ENCODE measurements around the gene CREB3.

Gene CREB3

DNA sequence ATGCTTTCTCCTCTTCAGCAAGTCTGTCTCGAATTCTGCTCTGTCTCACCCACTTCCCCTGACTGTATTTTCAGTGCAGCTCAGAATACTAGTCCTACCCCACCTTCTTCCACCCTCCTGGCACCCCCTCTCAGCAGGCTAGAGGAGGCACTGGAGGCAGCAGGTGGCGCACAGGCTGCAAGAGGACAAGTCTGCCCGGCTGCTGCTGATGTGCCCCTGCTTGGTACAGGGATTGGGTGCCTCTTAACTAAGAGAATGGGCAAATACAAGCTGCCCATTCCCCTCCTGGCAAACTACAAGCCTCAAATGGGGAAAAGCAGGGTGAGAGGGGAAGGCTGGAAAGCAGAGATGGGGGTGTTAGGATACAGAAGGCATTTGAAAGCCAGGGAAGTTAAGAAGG, 5.5 kb upstream of the CREB3 start:
- DNase-seq (ENCODE audit: low spot score) = peak; percentile 58

DNA sequence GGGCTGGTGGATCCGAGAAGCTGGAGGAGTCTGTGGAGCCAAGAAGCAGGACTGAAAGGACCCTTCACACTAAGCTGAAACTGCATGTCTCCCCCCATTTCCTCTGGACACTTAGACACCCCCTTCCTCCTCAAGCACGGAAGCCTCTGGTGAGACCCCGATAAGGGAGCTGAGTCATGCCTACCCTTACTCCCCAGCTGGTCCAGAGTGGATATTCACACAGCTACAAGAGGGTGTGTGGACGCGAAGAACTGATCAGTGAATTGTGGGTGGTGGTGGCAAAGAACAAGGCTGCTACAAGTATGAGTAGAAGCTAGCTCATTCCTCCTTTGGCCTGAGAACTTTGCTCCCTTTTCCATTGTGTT, 4.8 kb upstream of the CREB3 start:
- no peak for DNase-seq (ENCODE audit: low spot score)

DNA sequence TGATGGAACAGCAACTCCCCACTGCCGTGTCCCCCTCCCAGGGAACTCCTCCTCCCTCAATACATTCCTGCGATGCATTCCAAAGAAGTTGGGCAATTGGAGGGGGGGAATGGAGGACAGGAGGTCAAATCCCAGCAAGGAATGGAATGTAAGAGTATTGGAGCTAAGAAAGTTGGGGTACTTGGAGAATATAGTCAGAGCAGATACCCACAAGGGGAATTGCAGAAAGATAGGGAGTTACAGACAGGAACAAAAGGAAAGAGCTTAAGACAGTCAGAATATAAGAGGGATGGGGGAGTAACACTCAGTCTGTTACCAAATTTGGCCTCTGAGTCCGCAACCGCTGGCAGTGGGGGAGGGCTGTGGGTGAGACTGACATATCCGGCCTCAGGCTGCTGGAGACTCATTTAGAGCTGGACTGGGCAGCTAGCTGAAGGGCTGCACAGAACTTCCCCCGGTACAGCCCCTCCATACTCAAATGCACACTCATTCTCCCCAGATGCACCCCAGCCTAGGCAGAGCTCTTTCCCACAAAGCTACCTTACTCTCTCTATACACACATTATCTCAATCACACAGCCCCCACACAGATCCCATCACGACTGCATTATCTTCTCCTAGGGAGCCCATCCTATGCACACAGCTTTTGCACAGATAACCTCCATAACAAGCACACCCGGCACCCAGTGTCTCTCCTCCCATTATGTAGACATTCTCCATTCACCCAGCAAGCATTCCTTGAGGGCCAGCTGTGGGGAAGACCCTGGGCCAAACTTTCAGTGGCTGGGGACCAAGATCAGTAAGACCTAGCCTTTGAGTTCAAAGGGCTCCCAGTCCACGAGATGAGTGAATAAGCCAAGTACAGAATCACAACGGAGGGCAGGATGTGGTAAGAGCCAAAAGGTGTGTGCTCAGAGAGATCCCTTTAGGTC, 4.2 kb upstream of the CREB3 start:
- DNase-seq (ENCODE audit: low spot score) = no peak

DNA sequence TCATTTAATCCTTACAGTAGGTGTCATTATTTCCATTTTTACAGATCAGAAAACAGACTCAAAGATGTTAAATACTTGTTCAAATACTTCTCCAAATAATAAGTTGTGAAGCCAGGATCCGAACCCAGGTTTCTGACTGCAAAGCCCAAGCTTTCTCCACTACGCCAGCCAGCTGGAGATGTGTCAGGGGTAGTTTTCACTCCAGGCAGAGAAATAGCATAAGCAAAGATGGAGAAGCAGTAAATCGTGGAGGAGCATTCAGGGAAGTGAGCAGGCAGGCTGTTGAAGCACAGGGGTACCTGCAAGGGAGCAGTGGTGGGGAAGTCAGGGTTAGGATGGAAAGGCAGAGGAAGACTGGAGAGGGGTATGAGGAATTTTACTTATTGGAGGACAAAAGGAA, 3.4 kb upstream of the CREB3 start:
- DNase-seq (ENCODE audit: low spot score) = no peak

DNA sequence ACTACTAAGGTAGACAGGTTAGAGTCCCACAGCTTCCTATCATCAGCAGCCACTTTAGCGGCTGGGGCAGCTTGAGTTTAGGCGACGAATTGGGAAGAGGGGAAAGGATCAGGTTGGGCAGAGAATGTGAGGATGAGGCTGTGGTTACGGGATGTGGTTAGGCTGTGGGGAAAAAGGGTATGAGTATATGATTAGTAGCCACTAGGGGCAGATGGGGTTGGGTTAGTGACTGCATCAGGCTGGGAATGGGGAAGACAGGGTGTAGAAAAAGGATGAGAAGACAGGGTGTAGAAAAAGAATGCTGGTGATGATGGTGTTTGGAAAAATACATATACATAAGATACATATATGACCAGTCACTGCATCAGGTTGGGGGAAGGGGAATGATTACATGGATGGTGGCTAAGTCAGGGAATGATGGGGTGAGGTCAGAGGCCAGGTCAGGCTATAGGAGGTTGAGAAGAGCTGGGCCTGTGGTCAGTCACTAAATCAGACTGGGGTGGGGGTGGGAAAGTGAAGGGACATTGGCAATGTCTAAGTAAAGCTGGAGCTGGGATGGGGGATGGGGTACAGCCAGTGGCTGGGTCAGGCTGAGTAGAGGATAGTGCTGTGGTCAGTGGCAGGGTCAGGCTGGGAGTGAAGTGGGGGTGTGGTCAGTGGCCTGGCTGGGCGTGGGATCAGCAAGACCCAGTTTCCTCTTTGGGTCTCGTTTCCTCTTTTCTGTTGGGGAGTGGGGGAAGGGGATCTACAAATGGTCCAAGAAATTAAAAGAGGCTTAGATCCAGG, 2.6 kb upstream of the CREB3 start:
- DNase-seq (ENCODE audit: low spot score) = peak; percentile 68

DNA sequence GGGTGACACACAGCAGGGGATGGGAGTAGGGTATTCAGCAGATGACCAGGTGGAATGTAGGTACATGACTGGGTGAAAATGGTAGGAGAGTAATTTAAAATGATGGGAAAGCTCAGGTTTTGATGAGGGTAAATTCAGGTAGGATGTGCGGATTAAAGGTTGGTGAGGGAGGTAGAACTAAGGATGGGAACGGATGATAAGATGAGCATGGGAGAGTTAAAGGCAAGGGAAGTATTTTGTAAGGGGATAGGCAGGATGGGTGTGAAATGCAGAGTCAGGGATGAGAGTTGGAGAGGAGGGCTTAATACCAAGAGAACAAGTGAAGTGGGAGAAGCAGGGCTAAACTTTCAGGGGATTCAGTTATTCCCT, 2.0 kb upstream of the CREB3 start:
- no peak for DNase-seq (ENCODE audit: low spot score)

DNA sequence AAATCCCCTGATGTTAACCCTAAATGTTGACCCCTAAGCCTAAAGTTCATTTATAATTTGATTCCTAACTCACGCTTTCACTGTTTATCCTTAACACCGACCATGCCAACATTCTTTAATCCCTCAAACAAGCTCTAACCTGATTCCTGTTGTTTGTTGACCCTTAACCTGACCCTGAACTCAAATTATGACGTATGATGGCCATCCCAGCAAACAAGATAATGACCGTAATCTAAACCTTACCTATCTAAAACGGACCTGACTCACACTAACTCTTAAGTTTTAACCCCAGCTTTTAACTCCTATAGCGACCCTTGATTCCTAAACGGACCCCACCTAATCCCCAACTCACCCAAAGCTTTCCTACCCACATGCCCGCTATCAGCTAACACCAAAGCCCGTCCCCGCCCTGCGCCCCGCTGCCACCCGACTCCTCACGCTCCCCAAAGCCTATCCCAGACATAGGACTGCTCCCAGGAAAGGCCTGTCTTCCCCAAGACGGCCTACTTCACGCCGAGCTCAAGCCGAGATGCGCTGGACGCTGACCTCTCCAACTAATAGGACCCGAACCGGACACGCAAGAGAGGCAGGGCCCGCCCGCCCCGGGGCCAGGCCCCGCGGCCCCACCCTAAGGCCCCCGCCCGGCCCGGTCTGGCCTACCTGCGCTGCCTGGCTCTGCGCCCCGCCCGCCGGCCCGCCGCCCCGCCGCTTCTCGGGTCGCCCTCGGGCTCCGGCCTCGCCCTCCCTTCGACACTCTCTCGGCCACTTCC, 866 bp upstream of the CREB3 start:
- no peak for DNase-seq (ENCODE audit: low spot score)

DNA sequence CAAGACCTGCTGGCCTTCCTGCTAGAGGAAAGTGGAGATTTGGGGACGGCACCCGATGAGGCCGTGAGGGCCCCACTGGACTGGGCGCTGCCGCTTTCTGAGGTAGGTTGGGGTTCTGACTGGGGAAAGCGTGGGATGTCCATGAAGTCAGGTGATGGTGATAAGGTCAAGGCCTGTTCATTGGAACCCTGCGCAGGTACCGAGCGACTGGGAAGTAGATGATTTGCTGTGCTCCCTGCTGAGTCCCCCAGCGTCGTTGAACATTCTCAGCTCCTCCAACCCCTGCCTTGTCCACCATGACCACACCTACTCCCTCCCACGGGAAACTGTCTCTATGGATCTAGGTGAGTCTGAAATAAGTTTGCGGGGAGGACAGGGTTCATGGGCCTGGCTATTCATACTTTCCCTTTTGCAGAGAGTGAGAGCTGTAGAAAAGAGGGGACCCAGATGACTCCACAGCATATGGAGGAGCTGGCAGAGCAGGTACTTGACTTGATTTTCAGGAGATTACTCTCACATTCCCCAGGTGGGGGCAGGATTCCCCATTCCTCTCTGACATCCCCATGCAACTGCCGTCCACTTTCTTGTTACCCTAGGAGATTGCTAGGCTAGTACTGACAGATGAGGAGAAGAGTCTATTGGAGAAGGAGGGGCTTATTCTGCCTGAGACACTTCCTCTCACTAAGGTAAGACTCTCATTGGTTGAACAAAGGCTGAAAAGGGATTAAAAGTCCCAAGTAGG, 505 bp downstream of the CREB3 start:
- DNase-seq (ENCODE audit: low spot score) = peak; percentile 55

DNA sequence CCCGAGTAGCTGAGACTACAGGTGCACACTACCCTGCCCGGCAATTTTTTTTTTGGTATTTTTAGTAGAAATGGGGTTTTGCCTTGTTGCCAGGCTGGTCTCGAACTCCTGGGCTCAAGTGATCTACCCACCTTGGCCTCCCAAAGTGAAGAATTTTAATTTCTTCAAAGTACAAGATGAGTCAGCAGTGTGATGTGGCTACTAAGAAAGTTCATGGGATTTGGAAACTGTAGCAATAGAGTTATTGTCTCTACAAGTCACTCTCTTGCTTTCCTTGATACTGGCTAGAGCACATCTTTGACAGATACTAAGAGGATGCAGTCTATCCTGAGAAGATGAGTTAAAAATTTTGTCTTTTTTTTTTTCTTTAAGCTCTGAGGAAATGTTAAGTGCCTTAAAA, 1.6 kb downstream of the CREB3 start:
- no peak for DNase-seq (ENCODE audit: low spot score)

DNA sequence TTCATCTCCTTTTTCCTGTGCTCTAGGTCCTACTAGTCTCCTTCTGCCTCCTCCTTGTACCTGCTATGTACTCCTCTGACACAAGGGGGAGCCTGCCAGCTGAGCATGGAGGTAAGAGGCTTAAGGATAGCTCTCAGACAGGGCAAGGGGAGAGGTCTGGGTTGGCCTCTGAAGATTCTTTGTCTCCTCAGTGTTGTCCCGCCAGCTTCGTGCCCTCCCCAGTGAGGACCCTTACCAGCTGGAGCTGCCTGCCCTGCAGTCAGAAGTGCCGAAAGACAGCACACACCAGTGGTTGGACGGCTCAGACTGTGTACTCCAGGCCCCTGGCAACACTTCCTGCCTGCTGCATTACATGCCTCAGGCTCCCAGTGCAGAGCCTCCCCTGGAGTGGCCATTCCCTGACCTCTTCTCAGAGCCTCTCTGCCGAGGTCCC, 3.8 kb downstream of the CREB3 start:
- peak; percentile 85 for DNase-seq (ENCODE audit: low spot score)

DNA sequence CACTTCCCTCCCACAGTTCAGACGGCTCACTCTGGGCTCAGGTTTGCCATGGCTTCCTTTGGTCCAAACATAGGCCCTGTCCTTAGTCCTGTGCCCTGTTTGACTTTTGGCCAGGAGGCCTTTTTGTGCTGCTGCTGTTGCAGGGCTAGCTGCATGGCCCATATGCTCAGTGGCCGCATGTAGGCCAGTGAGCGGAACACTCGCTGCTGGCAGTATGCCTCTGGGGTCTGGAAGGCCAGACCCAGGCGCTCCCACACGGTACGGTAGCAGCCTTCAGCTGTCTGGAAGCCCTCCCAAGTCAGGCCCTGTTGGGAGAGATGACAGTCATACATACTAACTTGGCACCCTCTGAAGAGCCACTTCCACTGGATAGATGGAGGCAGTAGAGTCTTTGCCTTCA, 4.7 kb downstream of the CREB3 start:
- DNase-seq (ENCODE audit: low spot score) = no peak

DNA sequence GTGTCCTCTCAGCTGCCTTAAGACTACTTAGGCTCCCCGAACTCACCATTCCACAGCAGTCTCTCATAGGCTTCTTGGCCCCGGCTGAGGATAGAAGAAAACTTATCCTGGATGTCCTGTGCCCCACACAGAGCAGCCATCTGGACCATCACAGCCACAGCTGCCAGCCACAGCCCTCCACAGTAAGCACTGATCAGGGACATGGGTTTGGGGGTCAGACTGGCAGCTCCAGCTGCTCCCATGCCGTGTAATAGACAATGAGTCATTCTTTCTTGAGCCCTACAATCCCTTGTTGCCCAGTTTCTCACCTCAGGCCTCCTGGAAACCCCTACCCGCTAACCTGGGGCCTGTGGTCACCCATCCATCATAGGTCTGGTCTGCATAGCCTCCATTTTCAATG, 5.7 kb downstream of the CREB3 start:
- no peak for DNase-seq (ENCODE audit: low spot score)

DNA sequence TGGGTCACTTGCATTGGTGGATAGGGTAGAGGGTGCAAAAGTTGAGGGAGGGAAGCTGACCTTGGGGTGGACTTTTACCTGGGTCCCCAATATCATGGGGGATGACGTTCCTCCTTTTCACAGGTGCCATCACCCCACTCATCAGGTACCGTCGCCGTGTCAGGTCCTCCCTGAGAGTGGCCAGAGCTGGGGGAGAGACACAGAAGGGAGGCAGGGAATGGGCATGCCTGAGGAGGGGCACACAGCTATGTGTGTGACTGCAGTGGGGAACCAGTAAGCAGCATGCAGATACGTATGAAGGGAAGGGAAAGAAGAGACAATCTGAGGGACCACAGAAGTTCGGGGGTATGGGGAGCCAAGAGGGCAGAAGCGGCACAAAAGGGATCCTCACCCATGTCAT, 6.5 kb downstream of the CREB3 start:
- no peak for DNase-seq (ENCODE audit: low spot score)

DNA sequence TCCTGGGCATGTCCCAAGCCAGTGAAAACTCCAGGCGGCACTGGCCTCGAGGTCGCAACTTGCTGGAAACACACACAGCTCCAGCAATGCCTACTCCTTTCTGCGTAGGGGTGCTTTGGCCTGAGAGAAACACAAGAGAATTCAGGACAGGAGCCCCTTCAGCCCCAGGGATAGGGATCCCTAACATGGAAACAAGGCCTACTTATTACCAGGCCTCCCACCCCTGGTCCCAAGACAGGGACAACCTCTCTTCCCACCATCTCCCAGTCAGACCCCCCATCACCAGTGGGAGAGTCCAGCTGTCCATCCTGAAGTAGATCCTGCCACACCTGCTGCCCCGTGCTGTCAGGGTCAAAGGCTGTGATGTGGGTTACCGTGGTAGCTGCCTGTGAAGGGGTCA, 7.8 kb downstream of the CREB3 start:
- DNase-seq (ENCODE audit: low spot score) = no peak

DNA sequence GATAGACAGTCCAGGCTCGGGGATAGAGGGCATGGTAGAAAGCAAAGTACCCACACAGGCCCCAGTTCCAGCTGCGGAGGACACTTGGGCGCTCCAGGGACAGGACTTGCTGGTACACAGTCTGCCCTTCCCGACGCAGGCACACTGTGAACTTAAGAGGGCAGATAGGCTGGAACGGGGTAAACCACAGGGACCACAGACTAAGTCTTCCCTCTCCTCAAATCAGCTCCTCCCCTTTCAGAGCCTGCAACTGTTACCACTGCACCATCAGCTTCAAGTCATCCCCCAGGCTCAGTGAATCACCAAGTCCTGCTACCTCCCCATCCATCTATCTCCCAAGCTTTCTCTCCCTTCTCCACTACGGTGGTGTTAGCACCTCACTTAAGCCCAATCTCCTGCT, 9.3 kb downstream of the CREB3 start:
- DNase-seq (ENCODE audit: low spot score) = no peak

DNA sequence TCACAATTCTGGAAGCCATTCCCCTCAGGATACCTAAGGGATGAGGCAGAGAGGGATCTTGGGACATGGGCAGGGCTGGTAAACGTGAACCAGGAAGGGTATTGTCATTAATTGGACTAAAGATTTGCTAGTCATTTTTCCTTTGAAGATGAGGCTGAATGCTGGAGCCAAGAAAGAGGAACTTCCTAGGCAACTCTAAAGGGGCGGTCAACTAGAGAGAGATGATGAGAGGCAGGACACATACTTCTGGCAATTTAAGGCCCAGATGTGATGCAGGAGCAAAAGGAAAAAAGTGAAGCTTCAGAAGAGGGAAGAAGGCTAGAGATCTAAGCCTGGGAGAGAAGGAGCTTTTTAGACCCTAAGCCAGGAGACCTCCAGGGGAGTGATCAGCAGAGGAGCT, 11.0 kb downstream of the CREB3 start:
- DNase-seq (ENCODE audit: low spot score) = no peak

DNA sequence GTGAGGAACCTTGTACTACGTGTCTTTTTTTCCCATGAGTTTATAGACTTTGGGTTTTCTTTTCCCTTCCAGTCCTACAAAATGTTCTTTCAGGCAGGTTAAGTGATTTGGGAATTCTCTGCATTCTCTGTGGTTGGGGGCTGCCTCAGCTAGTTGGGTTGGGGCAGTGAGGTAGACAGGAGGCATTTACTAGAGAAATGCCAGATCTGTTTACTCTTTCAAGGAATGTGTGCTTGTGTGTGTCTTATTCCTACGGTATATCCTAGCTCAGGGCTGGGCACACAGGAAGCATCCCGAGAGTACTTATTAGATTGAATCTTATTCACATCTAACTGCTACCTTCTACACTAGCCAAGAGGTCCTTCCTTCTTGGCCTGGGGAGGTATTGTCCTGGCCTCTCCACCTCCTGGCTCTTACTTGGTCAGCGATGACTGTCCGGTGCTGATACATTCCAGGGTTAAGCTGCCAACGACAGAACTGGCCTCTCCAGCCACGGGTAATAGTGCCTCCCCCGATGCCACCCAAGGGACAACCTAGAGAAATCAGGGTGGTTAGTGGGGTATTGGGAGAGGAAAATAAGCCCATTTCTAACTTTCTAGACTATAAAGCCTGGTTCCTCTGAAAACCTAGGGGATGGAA, 11.5 kb downstream of the CREB3 start:
- DNase-seq (ENCODE audit: low spot score) = no peak

DNA sequence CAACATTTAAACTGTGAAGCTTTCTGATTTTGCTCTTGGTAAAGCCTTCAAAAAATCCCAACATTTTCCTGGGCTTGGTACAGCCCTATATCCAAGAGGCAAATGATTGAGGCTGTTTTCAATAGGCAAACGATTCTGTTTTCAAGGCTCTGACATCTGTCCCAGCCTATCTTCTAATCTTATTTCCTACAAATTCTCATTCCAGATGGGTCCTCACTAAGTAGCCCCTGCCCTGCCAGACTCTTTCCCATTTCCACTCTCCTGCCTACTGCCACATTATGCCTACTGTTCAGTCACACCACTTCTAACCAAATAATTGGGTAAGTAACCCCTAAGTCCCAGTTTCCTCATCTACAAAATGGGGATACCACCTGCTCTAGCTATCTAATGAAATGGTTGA, 13.1 kb downstream of the CREB3 start:
- DNase-seq (ENCODE audit: low spot score) = no peak

DNA sequence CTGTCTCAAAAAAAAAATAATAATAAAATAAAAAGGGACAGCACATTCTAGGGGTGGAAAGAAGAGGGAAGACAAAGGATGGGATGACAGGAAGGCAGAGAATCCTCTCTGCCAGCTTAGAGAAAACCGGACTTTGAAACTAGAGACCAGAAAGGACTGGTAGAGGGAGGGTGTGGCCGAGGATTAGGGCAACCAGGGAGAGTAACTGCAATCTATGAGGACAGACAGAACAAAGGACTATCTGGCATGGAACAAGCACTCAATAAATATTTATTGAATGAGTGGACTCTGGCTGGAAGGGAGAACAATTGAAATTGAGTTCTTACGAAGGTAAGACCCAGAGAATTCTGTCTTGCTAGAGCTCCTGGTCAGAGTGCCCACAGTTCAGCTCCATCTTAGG, 14.1 kb downstream of the CREB3 start:
- no peak for DNase-seq (ENCODE audit: low spot score)

DNA sequence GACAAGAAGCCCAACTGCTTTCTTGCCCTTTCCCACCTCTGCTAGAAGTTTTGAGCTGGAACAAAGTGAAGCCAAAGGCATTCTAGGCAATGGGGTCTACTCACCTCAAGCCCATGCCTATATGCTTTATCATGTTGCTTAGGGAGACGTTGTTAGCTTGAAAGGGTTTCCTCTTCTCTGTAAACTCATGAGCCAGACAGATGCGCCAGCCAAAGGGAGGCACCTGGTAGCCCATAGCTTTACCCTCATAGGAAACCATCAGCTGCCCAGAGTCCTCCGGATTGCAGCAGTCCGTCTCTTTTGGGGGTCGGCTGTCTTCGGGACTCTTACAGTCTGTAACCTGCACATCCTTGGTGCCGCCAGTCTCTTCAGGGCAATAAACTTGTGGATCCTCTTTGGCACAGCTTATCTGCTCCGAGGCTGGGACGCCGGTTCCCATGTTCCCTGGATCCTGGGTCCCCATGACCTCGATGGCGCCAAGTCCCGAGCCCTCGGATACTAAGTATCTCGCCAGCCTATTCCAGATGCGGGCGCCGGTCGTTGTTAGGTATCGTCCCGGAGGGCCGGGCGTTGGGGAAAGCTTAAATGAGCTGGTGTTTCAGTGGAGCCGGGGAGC, 15.9 kb downstream of the CREB3 start:
- no peak for DNase-seq (ENCODE audit: low spot score)
